Prostate gland (tissue), 2 donors: ENCODE measurements around the gene GRAMD2B. TPM values are rescaled to one million over a fixed set of nuclear protein-coding genes. Genes with fewer than 3 reads are reported as not detected.

Experiments
- DNase-seq: peaks from one replicate; pipeline ENCODE4 v3.0.0-alpha.2; 2019; ENCODE audit warnings: low spot score
- H3K27ac ChIP-seq, 2 donors: fragments of 200-600 bp; sonication (generic); 2 replicates each; pipeline ENCODE4 v1.5.1; 2017 to 2019
- H3K27me3 ChIP-seq: fragments of 200-600 bp; sonication (generic); replicated peaks from 2 replicates; pipeline ENCODE4 v1.5.1; 2019; ENCODE audit not compliant: insufficient read depth
- H3K36me3 ChIP-seq, 2 donors: fragments of 200-600 bp; sonication (generic); 1 replicate in 1 of 2; 2 replicates in 1 of 2; pipeline versions ENCODE4 v1.5.1 to v1.8.1; 2017 to 2019
- H3K4me1 ChIP-seq: fragments of 200-600 bp; sonication (generic); replicated peaks from 2 replicates; pipeline ENCODE4 v1.5.1; 2019
- H3K4me3 ChIP-seq, 2 donors: fragments of 200-600 bp; sonication (generic); 2 replicates each; pipeline ENCODE4 v1.5.1; 2017 to 2019
- H3K9me3 ChIP-seq: fragments of 200-600 bp; sonication (generic); 2 replicates; pipeline ENCODE4 v1.5.1; 2017
- POLR2A ChIP-seq: fragments of 450-650 bp; IDR thresholded peaks from one replicate; pipeline ENCODE4 v1.6.1; 2016; ENCODE audit warnings: antibody characterized with exemption, mild to moderate bottlenecking
- POLR2AphosphoS5 ChIP-seq: sonication (generic); formaldehyde crosslinking; IDR thresholded peaks from one replicate; pipeline ENCODE4 v1.6.1; 2017; ENCODE audit warnings: antibody characterized with exemption
- WGBS: methylation state at CpG from one replicate; pipeline ENCODE4 v1.1.5; 2018; 5-methylcytosine and 5-hydroxymethylcytosine counted together
- intact Hi-C: fragments of 100-400 bp; cut with DNase I; formaldehyde crosslinking; loops from one replicate; pipeline ENCODE4 v1.14.2; 2022
- total RNA-seq, 2 donors: library from RNA; depleted of rRNA; stranded (reverse); fragments of >200 nt; gene quantifications; one replicate each; pipeline ENCODE4 v1.1.0, GENCODE V29; 2016
- TF ChIP-seq, protein P1 (sequence below), 4 experiments: fragments of 200-600 bp in 2 of 4; fragments of 450-650 bp in 2 of 4; sonication (generic) in 2 of 4; IDR thresholded peaks; 1 replicate in 3 of 4; 2 replicates in 1 of 4; pipeline ENCODE4 v1.5.1; 2016 to 2019; ENCODE audit warnings: antibody characterized with exemption in 4 of 4, mild to moderate bottlenecking in 2 of 4, moderate library complexity in 2 of 4

GRAMD2B gene
- total RNA-seq, 2 donors from 2014 or later = 32.1 to 34.4 TPM

DNA sequence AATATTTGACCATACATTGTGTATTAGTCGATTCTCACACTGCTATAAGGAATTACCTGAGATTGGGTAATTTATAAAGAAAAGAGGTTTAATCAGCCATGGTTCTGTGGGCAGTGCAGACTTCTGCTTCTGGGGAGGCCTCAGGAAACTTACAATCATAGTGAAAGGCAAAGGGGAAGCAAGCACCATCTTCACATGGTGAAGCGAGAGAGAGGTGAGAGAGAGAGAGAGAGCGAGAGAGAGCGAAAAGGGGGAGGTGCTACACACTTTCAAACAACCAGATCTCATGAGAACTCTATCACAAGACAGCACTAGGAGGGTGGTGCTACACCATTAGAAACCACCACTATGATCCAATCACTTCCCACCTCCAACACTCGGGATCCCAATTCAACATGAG lies 4.1 kb upstream of the GRAMD2B start:
- intact Hi-C loops = no loop called here
- DNase-seq = no peak
- WGBS = 96% methylated on average over 5 of the region's 5 CpGs

DNA sequence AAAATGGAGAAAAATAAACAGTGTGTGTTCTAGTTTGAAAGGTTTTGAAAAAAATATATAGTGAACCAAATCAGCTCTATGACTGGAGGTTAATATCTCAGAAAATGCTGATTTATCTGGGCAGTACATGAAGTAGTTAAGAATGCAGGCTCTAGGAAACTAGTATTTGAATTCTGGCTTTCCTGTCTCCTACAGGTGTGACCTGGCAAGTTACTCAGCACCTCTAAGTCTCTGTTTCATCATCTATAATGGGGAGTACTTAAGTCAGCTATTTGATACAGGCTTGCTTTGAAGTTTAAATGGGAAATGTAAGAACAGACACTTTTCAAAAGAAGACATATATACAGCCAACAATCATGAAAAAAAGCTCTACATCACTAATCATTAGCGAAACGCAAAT lies 5.2 kb downstream of the GRAMD2B start:
- H3K4me3 ChIP-seq = no peak overlapping the region
- H3K4me1 ChIP-seq = peaks cover 9% of the 10 kb centered on the region
- no peak overlapping the region for H3K27ac ChIP-seq

More for the DNA sequence above, 4.1 kb upstream of the GRAMD2B start:
- Histone ChIP-seq H3K4me3 (no peak overlapping the region), H3K27ac (no peak overlapping the region), H3K27me3 (no peaks in the 10 kb centered on the region), H3K9me3 (no peaks in the 10 kb centered on the region), H3K36me3 (no peaks in the 10 kb centered on the region), H3K4me1 (peaks cover 9% of the 10 kb centered on the region)
- TF ChIP-seq POLR2AphosphoS5 (no peak), POLR2A (no peak)

DNA sequence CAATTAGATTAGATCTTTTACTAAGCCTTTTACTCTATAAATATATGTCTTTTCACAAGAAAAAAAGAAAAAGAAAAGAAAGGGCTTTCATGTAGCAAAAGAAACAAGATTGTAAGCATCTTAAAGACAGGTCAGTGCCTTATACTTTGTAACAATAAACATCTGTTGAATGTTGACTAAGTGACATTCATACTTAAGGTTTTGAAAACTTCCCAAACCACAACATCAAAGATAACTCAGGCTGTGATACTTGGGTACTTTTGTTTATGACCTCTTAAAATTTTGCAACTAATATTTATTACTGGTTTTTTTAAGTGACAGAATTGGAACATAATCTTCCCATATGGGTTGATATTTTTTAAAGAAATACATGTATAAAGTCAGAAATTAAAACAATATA lies 7.4 kb downstream of the GRAMD2B start:
- H3K4me1 ChIP-seq = peaks cover 6% of the 10 kb centered on the region

More for the DNA sequence above, 5.2 kb downstream of the GRAMD2B start:
- no peaks in the 10 kb centered on the region for H3K27me3 ChIP-seq
- WGBS = 26% methylated on average over 2 of the region's 2 CpGs
- no peaks in the 10 kb centered on the region for H3K9me3 ChIP-seq
- intact Hi-C loops = no loop called here
- no peak for DNase-seq
- TF ChIP-seq POLR2AphosphoS5 = no peak
- TF ChIP-seq, protein P1, sequence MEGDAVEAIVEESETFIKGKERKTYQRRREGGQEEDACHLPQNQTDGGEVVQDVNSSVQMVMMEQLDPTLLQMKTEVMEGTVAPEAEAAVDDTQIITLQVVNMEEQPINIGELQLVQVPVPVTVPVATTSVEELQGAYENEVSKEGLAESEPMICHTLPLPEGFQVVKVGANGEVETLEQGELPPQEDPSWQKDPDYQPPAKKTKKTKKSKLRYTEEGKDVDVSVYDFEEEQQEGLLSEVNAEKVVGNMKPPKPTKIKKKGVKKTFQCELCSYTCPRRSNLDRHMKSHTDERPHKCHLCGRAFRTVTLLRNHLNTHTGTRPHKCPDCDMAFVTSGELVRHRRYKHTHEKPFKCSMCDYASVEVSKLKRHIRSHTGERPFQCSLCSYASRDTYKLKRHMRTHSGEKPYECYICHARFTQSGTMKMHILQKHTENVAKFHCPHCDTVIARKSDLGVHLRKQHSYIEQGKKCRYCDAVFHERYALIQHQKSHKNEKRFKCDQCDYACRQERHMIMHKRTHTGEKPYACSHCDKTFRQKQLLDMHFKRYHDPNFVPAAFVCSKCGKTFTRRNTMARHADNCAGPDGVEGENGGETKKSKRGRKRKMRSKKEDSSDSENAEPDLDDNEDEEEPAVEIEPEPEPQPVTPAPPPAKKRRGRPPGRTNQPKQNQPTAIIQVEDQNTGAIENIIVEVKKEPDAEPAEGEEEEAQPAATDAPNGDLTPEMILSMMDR (IDR thresholded peaks at IDR 0.05) = no peak
- no peak for TF ChIP-seq POLR2A
- no peaks in the 10 kb centered on the region for H3K36me3 ChIP-seq

DNA sequence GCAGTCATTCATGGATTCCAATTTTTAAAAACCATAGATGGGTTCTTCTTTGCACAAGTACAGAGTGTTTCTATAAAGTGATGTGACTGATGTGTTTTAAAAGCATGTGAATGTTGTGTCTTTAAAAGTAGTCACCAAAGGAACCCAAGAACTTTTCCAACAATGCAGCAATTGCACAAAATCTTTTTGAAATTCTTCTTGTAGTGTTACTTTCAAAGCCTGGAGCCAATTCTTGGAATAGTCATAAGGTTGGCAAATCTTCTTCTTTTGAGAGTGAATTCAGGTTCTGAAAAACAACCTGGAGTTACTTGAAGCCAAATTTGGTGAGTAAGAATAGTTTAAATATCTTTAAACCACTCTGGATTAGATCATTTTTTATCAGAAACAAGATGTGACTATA lies 10.5 kb downstream of the GRAMD2B start:
- Histone ChIP-seq H3K36me3 (no peaks in the 10 kb centered on the region), H3K4me1 (peaks cover 2% of the 10 kb centered on the region), H3K9me3 (no peaks in the 10 kb centered on the region), H3K4me3 (no peak overlapping the region), H3K27ac (peak overlapping the region in 1 of 2 donors; percentile 38), H3K27me3 (no peaks in the 10 kb centered on the region)
- intact Hi-C loops = no loop called here
- no peak for DNase-seq
- no peak for TF ChIP-seq POLR2AphosphoS5
- no peak for TF ChIP-seq POLR2A
- TF ChIP-seq, protein P1 (IDR thresholded peaks at IDR 0.05) = no peak

More for the DNA sequence above, 7.4 kb downstream of the GRAMD2B start:
- no peak overlapping the region for H3K4me3 ChIP-seq
- H3K27ac ChIP-seq = no peak overlapping the region
- no peaks in the 10 kb centered on the region for H3K27me3 ChIP-seq
- intact Hi-C loops = no loop called here
- TF ChIP-seq, protein P1 (IDR thresholded peaks at IDR 0.05) = no peak
- TF ChIP-seq POLR2A = no peak
- no peak for TF ChIP-seq POLR2AphosphoS5
- no peaks in the 10 kb centered on the region for H3K36me3 ChIP-seq
- DNase-seq = no peak
- no peaks in the 10 kb centered on the region for H3K9me3 ChIP-seq

DNA sequence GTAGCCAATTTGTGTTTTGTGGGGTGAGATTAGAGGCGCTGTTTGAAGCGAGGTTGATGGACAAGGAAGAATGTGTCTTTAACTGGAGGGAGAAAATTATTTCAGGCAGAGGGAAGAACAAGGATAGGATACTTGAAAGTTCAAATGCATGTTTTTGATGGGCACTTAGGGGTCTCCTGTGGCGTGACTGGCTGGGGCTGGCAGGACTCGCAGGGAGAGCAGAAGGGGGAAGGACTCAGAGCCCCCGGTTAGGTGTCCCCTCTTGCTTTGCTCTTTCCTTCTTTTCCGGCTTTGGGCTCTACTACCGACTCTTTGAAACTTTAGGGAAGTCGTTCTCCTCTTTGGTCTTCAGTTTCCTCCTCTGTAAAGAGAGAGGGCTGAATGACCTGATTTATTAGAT lies 12.1 kb downstream of the GRAMD2B start:
- H3K4me1 ChIP-seq = peaks cover 2% of the 10 kb centered on the region
- peak overlapping the region in 1 of 2 donors; percentile 6 for H3K27ac ChIP-seq
- WGBS = 70% methylated on average over 8 of the region's 8 CpGs

More for the DNA sequence above, 12.1 kb downstream of the GRAMD2B start:
- H3K9me3 ChIP-seq = no peaks in the 10 kb centered on the region
- H3K4me3 ChIP-seq = no peak overlapping the region
- no peaks in the 10 kb centered on the region for H3K36me3 ChIP-seq
- TF ChIP-seq POLR2AphosphoS5 (no peak), POLR2A (no peak)
- TF ChIP-seq, protein P1 (IDR thresholded peaks at IDR 0.05) = no peak
- no peaks in the 10 kb centered on the region for H3K27me3 ChIP-seq
- DNase-seq = no peak
- intact Hi-C loops = loop anchor here (5.0 kb wide), 1 partner anchor 102 kb away; no protein-coding TSS in a partner anchor
